Measurements from ENCODE around the gene STX11.

Gene STX11

DNA sequence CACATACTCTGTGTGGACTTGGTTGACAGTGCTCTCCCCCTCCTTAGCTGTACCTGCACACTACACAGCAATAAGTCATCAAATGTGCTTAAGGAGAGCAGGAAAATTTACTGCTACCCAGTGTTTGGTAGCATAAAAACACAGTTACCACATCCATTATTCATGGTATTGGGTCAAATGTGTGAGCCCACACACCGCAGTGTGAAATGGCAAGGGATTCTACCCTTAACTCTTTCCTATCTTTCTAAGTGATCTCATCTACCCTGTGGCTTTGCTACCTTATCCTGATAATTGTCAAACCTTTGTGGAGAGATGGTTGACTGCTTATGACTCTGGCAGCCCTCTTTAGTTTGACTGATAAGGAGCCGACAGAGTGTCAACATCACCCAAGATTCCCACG, 47.6 kb downstream of the STX11 start:
- Histone ChIP-seq H3K27me3 (ENCODE audit: low read length) (no peaks in the 10 kb centered on the region), H3K9me3 (ENCODE audit: insufficient read depth, low read length) (peaks cover 7% of the 10 kb centered on the region; the same call in 1 of the 2 replicates), H3K9ac (ENCODE audit: low read length) (no peak overlapping the region), H3F3A (ENCODE audit: insufficient read depth) (no peaks in the 10 kb centered on the region), H2AFZ (ENCODE audit: low read depth, low read length, severe bottlenecking) (no peak overlapping the region), H4K20me1 (ENCODE audit: low read depth, low read length) (no peaks in the 10 kb centered on the region), H3K4me3 (ENCODE audit: insufficient read depth, low read length, poor library complexity, severe bottlenecking) (no peak overlapping the region), H3K79me2 (ENCODE audit: insufficient read depth, low read length) (no peaks in the 10 kb centered on the region), H3K36me3 (ENCODE audit: low read length) (no peaks in the 10 kb centered on the region), H3K27ac (ENCODE audit: low read depth, low read length) (no peak overlapping the region), H3K4me2 (ENCODE audit: low read depth, low read length, poor library complexity, severe bottlenecking) (no peak overlapping the region), H3K9me2 (replicated peaks; ENCODE audit: insufficient read depth, low read length) (no peaks in the 10 kb centered on the region)
- no peak for TF ChIP-seq EZH2phosphoT487 (conservative IDR thresholded peaks at IDR 0.05; ENCODE audit: low read length)
- TF ChIP-seq, protein P1, sequence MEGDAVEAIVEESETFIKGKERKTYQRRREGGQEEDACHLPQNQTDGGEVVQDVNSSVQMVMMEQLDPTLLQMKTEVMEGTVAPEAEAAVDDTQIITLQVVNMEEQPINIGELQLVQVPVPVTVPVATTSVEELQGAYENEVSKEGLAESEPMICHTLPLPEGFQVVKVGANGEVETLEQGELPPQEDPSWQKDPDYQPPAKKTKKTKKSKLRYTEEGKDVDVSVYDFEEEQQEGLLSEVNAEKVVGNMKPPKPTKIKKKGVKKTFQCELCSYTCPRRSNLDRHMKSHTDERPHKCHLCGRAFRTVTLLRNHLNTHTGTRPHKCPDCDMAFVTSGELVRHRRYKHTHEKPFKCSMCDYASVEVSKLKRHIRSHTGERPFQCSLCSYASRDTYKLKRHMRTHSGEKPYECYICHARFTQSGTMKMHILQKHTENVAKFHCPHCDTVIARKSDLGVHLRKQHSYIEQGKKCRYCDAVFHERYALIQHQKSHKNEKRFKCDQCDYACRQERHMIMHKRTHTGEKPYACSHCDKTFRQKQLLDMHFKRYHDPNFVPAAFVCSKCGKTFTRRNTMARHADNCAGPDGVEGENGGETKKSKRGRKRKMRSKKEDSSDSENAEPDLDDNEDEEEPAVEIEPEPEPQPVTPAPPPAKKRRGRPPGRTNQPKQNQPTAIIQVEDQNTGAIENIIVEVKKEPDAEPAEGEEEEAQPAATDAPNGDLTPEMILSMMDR (IDR thresholded peaks at IDR 0.05; ENCODE audit: insufficient read depth, low read length, poor library complexity, severe bottlenecking): no peak

DNA sequence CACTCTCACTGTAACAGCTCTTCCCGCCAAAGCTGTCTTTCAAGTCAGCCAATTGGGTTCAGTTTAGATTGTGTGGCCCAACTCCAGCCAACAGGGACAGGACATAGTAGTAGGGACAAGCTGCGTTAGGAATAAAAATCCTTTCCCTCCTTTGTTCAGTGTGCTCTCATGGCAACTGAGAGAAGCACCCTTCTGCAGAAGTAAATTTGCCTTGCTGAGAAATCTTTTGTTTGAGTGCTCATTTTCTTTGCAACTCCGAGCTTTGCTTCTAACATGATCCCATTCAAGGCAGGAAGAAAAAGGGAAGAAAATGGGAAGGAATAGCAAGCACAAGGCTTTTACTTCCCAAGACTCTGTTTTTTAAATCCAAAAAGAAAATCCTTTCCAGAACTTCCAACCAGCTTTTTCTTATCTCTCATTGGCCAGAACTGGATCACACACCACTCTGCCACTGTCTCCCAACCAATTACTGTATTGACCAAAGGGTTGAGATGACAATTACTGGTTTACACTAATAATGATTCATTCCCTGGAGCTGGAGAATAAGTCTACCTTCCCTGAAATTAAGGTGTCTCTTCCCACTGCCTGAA, 52.7 kb downstream of the STX11 start:
- H3K27ac ChIP-seq (ENCODE audit: low read depth, low read length): no peak overlapping the region
- H3K79me2 ChIP-seq (ENCODE audit: insufficient read depth, low read length): no peaks in the 10 kb centered on the region
- no peak for TF ChIP-seq EZH2phosphoT487 (conservative IDR thresholded peaks at IDR 0.05; ENCODE audit: low read length)
- TF ChIP-seq, protein P1 (IDR thresholded peaks at IDR 0.05; ENCODE audit: insufficient read depth, low read length, poor library complexity, severe bottlenecking): no peak
- H3K9ac ChIP-seq (ENCODE audit: low read length): no peak overlapping the region
- H3K9me3 ChIP-seq (ENCODE audit: insufficient read depth, low read length): peaks cover 12% of the 10 kb centered on the region; the same call in 1 of the 2 replicates
- H3K36me3 ChIP-seq (ENCODE audit: low read length): no peaks in the 10 kb centered on the region
- H2AFZ ChIP-seq (ENCODE audit: low read depth, low read length, severe bottlenecking): no peak overlapping the region
- H3K9me2 ChIP-seq (replicated peaks; ENCODE audit: insufficient read depth, low read length): no peaks in the 10 kb centered on the region
- no peak overlapping the region for H3K4me2 ChIP-seq (ENCODE audit: low read depth, low read length, poor library complexity, severe bottlenecking)
- no peak overlapping the region for H3K4me3 ChIP-seq (ENCODE audit: insufficient read depth, low read length, poor library complexity, severe bottlenecking)
- H4K20me1 ChIP-seq (ENCODE audit: low read depth, low read length): no peaks in the 10 kb centered on the region
- no peaks in the 10 kb centered on the region for H3K27me3 ChIP-seq (ENCODE audit: low read length)
- no peaks in the 10 kb centered on the region for H3F3A ChIP-seq (ENCODE audit: insufficient read depth)

DNA sequence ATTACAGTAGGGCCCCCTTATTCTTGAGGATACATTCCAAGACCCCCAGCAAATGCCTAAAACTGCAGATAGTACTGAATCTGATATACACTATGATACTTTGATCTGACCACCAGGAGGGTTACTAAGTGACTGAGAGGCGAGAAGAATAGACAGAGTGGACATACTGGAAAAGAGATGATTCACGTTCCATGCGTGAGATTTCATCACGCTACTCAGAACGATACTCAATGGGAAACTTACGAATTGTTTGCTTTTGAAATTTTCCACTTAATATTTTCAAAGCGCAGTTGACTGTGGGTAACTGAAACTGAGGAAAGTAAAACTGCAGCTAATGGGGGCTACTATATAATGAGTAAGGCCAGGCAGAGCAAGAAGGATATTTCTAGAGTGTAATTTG, 60.8 kb downstream of the STX11 start:
- Histone ChIP-seq H3K9ac (ENCODE audit: low read length) (no peak overlapping the region), H4K20me1 (ENCODE audit: low read depth, low read length) (no peaks in the 10 kb centered on the region), H3K4me3 (ENCODE audit: insufficient read depth, low read length, poor library complexity, severe bottlenecking) (no peak overlapping the region), H3K27ac (ENCODE audit: low read depth, low read length) (no peak overlapping the region), H2AFZ (ENCODE audit: low read depth, low read length, severe bottlenecking) (no peak overlapping the region), H3K4me2 (ENCODE audit: low read depth, low read length, poor library complexity, severe bottlenecking) (no peak overlapping the region), H3F3A (ENCODE audit: insufficient read depth) (no peaks in the 10 kb centered on the region), H3K9me3 (ENCODE audit: insufficient read depth, low read length) (no peaks in the 10 kb centered on the region), H3K36me3 (ENCODE audit: low read length) (no peaks in the 10 kb centered on the region), H3K9me2 (replicated peaks; ENCODE audit: insufficient read depth, low read length) (no peaks in the 10 kb centered on the region), H3K27me3 (ENCODE audit: low read length) (no peaks in the 10 kb centered on the region), H3K79me2 (ENCODE audit: insufficient read depth, low read length) (no peaks in the 10 kb centered on the region)
- TF ChIP-seq, protein P1 (IDR thresholded peaks at IDR 0.05; ENCODE audit: insufficient read depth, low read length, poor library complexity, severe bottlenecking): no peak
- no peak for TF ChIP-seq EZH2phosphoT487 (conservative IDR thresholded peaks at IDR 0.05; ENCODE audit: low read length)

Data from SU-DHL-6 (cell line).